Measurements from ENCODE around the gene TTLL9. TPM values are rescaled to one million over a fixed set of nuclear protein-coding genes. Genes with fewer than 3 reads are reported as not detected.

The TTLL9 gene
- total RNA-seq, 4 donors from 2014 or later: 0.49 to 0.68 TPM; not detected in 2

DNA sequence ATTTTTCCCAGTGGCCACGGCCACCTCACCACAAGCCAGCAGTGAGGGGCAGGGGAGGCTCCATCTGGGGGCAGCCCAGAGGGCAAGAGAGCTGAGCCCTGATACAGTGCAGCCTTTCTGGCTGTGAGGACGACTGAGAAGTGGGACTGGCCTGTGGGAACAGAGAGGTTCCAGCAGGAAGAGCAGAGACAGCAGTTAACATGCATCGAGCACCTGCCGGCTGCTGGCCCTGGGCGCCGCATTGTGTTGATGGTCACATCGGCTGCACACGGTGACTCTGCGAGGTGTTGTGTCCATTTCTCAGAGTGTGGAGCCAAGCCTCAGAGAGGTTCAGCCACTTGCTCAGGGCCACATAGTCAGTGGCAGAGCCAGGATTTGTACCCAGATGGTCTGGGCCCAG is 34.9 kb upstream of the TTLL9 start:
- WGBS: 80% methylated on average over 1 of the region's 9 CpGs
- TF ChIP-seq, protein P1, sequence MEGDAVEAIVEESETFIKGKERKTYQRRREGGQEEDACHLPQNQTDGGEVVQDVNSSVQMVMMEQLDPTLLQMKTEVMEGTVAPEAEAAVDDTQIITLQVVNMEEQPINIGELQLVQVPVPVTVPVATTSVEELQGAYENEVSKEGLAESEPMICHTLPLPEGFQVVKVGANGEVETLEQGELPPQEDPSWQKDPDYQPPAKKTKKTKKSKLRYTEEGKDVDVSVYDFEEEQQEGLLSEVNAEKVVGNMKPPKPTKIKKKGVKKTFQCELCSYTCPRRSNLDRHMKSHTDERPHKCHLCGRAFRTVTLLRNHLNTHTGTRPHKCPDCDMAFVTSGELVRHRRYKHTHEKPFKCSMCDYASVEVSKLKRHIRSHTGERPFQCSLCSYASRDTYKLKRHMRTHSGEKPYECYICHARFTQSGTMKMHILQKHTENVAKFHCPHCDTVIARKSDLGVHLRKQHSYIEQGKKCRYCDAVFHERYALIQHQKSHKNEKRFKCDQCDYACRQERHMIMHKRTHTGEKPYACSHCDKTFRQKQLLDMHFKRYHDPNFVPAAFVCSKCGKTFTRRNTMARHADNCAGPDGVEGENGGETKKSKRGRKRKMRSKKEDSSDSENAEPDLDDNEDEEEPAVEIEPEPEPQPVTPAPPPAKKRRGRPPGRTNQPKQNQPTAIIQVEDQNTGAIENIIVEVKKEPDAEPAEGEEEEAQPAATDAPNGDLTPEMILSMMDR (IDR thresholded peaks at IDR 0.05): no peak
- TF ChIP-seq POLR2A (IDR thresholded peaks at IDR 0.05) (no peak), POLR2AphosphoS5 (IDR thresholded peaks at IDR 0.05) (no peak), EP300 (IDR thresholded peaks at IDR 0.05) (no peak)
- no peak overlapping the region for H3K4me3 ChIP-seq
- no peaks in the 10 kb centered on the region for H3K9me3 ChIP-seq
- no peak overlapping the region for H3K27ac ChIP-seq
- H3K4me1 ChIP-seq: peaks cover 25% of the 10 kb centered on the region
- no peaks in the 10 kb centered on the region for H3K27me3 ChIP-seq
- no peaks in the 10 kb centered on the region for H3K36me3 ChIP-seq
- DNase-seq (ENCODE audit: low spot score in 2 of 2): no peak

DNA sequence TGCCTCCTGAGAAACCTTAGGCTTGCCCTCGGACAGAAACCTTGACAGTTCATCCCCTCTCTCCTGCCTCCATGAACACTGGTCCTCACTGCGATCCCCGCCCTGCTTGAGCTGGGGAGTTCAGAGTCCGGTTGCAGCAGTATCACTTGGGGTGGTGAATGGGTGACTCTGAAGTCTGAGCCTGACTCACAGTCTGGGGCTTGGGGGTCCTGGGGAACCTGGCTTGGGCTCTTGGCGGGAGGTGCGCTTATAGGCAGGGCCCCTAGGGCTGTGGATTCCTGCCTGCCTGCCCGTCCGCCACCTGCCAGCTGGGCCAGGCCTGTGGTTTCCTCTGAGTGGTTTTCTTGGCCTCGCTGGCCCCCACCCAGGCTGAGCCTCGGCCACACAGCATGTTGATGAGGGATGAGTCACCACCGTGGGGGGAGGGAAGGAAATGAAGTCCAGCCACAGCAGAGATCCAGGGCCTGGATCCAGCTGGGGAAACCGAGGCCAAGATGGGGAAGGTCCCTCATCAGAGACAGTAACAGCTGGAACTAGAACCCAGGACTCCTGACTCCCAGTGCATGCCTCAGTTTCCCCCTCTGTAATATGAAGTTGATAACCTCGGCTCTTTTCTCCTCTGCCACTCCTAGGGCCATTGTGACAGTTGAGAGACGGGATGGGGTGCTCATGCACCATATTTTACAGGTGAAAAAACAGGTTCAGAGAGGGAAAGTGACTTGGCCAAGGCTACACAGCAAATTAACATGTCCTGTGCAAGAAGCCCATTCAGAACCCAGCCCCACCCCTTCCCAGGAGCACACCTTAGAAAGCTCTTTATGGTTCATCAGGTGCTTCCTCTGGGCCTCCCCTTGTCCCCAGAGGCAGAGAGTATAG is 34.2 kb upstream of the TTLL9 start:
- WGBS: 36% methylated on average over 11 of the region's 14 CpGs
- Histone ChIP-seq H3K4me3 (no peak overlapping the region), H3K9me3 (no peaks in the 10 kb centered on the region), H3K27ac (no peak overlapping the region), H3K36me3 (no peaks in the 10 kb centered on the region), H3K4me1 (peaks cover 25% of the 10 kb centered on the region), H3K27me3 (no peaks in the 10 kb centered on the region)
- peak in 1 of 2 donors; percentile 81 for DNase-seq (ENCODE audit: low spot score in 2 of 2)
- TF ChIP-seq POLR2AphosphoS5 (IDR thresholded peaks at IDR 0.05): no peak
- TF ChIP-seq POLR2A (IDR thresholded peaks at IDR 0.05): no peak
- no peak for TF ChIP-seq EP300 (IDR thresholded peaks at IDR 0.05)
- TF ChIP-seq, protein P1 (IDR thresholded peaks at IDR 0.05): no peak

DNA sequence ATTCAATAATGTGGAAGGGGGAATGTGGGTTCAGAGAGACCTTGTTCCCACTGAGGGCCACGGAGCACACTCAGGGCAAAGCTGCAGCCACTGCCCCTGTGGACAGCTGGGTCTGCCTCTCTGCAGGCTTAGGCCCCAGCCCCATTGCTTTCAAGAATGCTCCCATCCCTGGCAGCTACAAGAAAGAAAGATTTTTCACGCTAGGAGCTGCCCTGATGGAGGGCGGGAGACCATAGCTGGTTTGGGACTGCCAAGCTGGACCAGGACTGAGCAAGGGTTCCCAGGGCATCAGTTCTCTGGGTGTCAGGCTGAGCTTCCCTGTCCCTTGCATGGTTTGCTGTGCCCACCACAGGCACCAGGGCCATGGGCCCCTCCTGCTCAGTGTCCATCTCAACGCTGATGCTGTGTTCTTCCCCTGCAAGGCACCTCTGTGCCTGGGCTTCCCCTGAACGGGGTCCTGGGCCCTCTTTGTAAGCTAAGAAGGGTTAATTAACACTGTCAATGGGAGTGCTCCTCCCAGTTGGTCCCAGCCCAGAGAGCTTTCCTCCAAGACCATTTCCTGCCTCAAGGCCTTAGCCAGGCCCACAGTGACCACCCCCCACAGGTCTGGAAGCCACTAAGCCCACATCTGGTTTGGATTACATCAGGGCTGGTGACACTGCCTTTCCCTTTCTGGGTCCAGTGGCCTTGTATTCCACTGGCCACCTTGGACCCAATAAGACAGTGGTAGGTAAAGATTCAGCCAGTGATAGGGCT is 33.4 kb upstream of the TTLL9 start:
- Histone ChIP-seq H3K4me3 (no peak overlapping the region), H3K9me3 (no peaks in the 10 kb centered on the region), H3K4me1 (peaks cover 25% of the 10 kb centered on the region), H3K27ac (no peak overlapping the region), H3K27me3 (no peaks in the 10 kb centered on the region), H3K36me3 (no peaks in the 10 kb centered on the region)
- WGBS: 88% methylated on average over 5 of the region's 5 CpGs
- TF ChIP-seq POLR2AphosphoS5 (IDR thresholded peaks at IDR 0.05) (no peak), POLR2A (IDR thresholded peaks at IDR 0.05) (no peak), EP300 (IDR thresholded peaks at IDR 0.05) (no peak)
- TF ChIP-seq, protein P1 (IDR thresholded peaks at IDR 0.05): no peak
- DNase-seq (ENCODE audit: low spot score in 2 of 2): no peak

DNA sequence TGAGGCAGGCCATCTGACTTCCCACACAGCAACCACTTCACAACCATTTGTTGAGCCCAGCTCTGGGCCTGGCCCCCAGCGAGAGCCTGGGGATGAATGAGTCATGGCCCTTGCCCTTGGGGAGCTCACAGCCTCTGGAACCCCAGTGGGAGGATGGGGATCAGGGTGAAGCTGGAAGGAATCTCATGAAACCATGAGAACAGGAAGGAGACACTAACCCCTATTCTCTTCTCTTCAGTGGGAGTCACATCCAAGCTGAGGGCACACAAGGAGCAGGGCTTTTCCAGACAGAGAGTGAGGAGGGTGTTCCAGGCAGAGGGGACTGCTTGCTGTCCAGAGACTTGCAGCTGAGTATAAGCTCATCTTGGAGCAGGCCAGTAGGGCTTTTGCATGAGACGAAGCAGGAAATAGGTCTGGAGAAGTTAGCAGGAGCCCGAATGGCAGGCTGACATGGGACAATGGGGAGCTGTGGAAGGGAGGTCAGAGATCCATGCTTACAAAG is 32.5 kb upstream of the TTLL9 start:
- H3K9me3 ChIP-seq: no peaks in the 10 kb centered on the region
- TF ChIP-seq POLR2AphosphoS5 (IDR thresholded peaks at IDR 0.05) (no peak), EP300 (IDR thresholded peaks at IDR 0.05) (no peak), POLR2A (IDR thresholded peaks at IDR 0.05) (no peak)
- TF ChIP-seq, protein P1 (IDR thresholded peaks at IDR 0.05): no peak
- H3K4me1 ChIP-seq: peaks cover 25% of the 10 kb centered on the region
- 40% methylated on average over 3 of the region's 3 CpGs for WGBS
- H3K27ac ChIP-seq: no peak overlapping the region
- DNase-seq (ENCODE audit: low spot score in 2 of 2): no peak
- no peak overlapping the region for H3K4me3 ChIP-seq
- no peaks in the 10 kb centered on the region for H3K27me3 ChIP-seq
- H3K36me3 ChIP-seq: no peaks in the 10 kb centered on the region

Measured in suprapubic skin (tissue), 4 donors.